ENCODE data around the gene SNX27.

DNA sequence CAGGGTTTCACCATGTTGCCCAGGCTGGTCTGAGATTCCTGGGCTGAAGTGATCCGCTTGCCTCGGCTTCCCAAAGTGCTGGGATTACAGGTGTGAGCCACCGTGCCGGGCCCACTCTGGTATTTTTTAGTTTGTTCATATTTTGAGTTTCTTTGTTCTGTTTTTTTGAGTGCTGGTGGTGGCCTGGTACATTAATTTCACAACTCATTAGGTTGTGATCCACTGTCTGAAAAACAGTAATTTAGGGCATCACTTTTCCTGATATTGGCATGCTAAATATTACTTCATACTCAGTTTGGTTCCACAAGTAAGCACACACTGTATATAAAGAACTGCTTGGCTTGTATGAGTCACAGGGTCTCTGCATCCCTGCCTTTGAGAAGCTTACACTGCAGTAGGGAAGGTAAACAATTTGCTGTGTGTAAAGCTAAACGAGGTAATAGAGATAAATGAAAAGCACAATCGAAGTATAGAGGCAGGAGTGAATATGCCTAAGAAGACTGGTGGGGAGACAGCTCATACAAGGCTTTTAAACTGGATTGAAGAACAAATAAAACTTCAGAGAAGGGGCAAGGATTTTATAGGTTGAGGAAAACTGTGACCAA is 7.7 kb downstream of the SNX27 start:
- TF ChIP-seq, protein P1, sequence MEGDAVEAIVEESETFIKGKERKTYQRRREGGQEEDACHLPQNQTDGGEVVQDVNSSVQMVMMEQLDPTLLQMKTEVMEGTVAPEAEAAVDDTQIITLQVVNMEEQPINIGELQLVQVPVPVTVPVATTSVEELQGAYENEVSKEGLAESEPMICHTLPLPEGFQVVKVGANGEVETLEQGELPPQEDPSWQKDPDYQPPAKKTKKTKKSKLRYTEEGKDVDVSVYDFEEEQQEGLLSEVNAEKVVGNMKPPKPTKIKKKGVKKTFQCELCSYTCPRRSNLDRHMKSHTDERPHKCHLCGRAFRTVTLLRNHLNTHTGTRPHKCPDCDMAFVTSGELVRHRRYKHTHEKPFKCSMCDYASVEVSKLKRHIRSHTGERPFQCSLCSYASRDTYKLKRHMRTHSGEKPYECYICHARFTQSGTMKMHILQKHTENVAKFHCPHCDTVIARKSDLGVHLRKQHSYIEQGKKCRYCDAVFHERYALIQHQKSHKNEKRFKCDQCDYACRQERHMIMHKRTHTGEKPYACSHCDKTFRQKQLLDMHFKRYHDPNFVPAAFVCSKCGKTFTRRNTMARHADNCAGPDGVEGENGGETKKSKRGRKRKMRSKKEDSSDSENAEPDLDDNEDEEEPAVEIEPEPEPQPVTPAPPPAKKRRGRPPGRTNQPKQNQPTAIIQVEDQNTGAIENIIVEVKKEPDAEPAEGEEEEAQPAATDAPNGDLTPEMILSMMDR (optimal IDR thresholded peaks at IDR 0.05 in 1 of 3, IDR thresholded peaks at IDR 0.05 in 1 of 3, conservative IDR thresholded peaks at IDR 0.05 in 1 of 3; ENCODE audit: extremely low read depth in 1 of 3, insufficient read depth in 2 of 3, low read length in 3 of 3), result no peak
- TF ChIP-seq EZH2 (IDR thresholded peaks at IDR 0.05; ENCODE audit: low read length), result no peak

Measured in keratinocyte (primary cell).